Heart left ventricle (tissue), 13 donors: Measurements from ENCODE around the gene TUBA8.

Experiments
- CTCF ChIP-seq, 12 donors: fragments of 200-600 bp; sonication (generic) in 4 of 12; IDR thresholded peaks; one replicate each; pipeline versions ENCODE4 v1.5.0 to v1.8.0; 2018 to 2022; ENCODE audit warnings: antibody characterized with exemption in 12 of 12, mild to moderate bottlenecking in 5 of 12
- POLR2A ChIP-seq, 2 donors: fragments of 450-650 bp; IDR thresholded peaks; one replicate each; pipeline ENCODE4 v1.6.1; 2017; ENCODE audit warnings: antibody characterized with exemption in 2 of 2, mild to moderate bottlenecking in 2 of 2, moderate library complexity in 2 of 2
- donor health status: ischemic (EF 13 %, LVEDD 7.1; RV severe dilation, severe dysfunction).
- donor health status: DM: no; HTN: yes; CAD: no.
- donor health status: DM: no; HTN: no; CAD: no.
- donor health status: ischemic (EF 25% LVEDD 6.9; RV normal size, moderate dysfunction).
- donor health status: ischemic (EF 25% LVEDD 5.7; RV mildly dilated, moderate dysfunction).
- donor health status: ischemic (EF 35%, LVEDD 5.7; RV mildly dilated, moderate dysfunction).
- donor health status: nonischemic (EF 11% LVEDD 7.7; RV severe dilation, severe dysfunction).
- donor health status: DM: yes; HTN: yes; CAD: no.
- donor health status: PGD.
- donor health status: ischemic (EF 29% LVEDD 5.4; RV normal size, mild dysfunction).
- donor health status: nonischemic (EF 23%, LVEDD 6.1; RV moderate dilation, normal function).

GRCh38 chr22:18121506-18121905 lies 10.9 kb downstream of the TUBA8 start:
- TF ChIP-seq CTCF (IDR thresholded peaks at IDR 0.05) (no peak), POLR2A (IDR thresholded peaks at IDR 0.05) (no peak)
